Upper lobe of left lung (tissue), 4 donors: ENCODE results near the gene TOR3A.
"Not testable (repeated sequence)": the region's sequence is repeated elsewhere in the genome, so short reads cannot be mapped to it uniquely, and the experiment has no call there.

Experiments
- CTCF ChIP-seq, 6 experiments: fragments of 450-650 bp in 4 of 6; fragments of 200-600 bp in 2 of 6; sonication (generic) in 2 of 6; IDR thresholded peaks; one replicate each; pipeline ENCODE4 v1.5.1; 2016 to 2019; ENCODE audit warnings: antibody characterized with exemption in 6 of 6
- EP300 ChIP-seq, 4 donors: sonication (generic); formaldehyde crosslinking; IDR thresholded peaks; one replicate each; pipeline ENCODE4 v1.5.1; 2017; ENCODE audit warnings: antibody characterized with exemption in 4 of 4, control low read depth in 2 of 4

- not testable (repeated sequence) for TF ChIP-seq CTCF, EP300 (IDR thresholded peaks at IDR 0.05)
Observed at GRCh38 chr1:179135168-179135567, 53.3 kb downstream of the TOR3A start.
